CD14-positive monocyte (primary cell): Measurements from ENCODE around the gene RALGAPA2. TPM values are rescaled to one million over a fixed set of nuclear protein-coding genes. Genes with fewer than 3 reads are reported as not detected.

Experiments used
- DNase-seq, 3 donors: peaks; one replicate each; pipeline ENCODE4 v3.0.0-alpha.2; 2011 to 2022
- H2AFZ ChIP-seq: 2 replicates; pipeline ENCODE4 v1.6.0; 2012; ENCODE audit warnings: mild to moderate bottlenecking, low read depth, low read length, inconsistent platforms; ENCODE audit not compliant: insufficient read depth, poor library complexity, severe bottlenecking
- H3K27ac ChIP-seq, 2 donors: 1 replicate in 1 of 2; 2 replicates in 1 of 2; pipeline ENCODE4 v1.5.1; 2012 to 2013; ENCODE audit warnings: low read length in 2 of 2, control low read depth in 1 of 2, inconsistent platforms in 1 of 2, low read depth in 1 of 2, mild to moderate bottlenecking in 1 of 2
- H3K27me3 ChIP-seq, 2 donors: one replicate each; pipeline versions ENCODE4 v1.6.0 to v1.6.1; 2011 to 2013; ENCODE audit warnings: low read length in 2 of 2; ENCODE audit not compliant: control insufficient read depth in 2 of 2, insufficient read depth in 2 of 2
- H3K36me3 ChIP-seq, 2 donors: replicated peaks in 1 of 2; 1 replicate in 1 of 2; 2 replicates in 1 of 2; pipeline versions ENCODE4 v1.5.1 to v1.6.1; 2012 to 2013; ENCODE audit warnings: low read length in 2 of 2, control low read depth in 1 of 2, inconsistent platforms in 1 of 2, mild to moderate bottlenecking in 1 of 2; ENCODE audit not compliant: insufficient read depth in 2 of 2, control insufficient read depth in 1 of 2
- H3K4me1 ChIP-seq, 2 donors: 1 replicate in 1 of 2; 2 replicates in 1 of 2; pipeline versions ENCODE4 v1.5.1 to v1.6.1; 2012 to 2013; ENCODE audit warnings: low read length in 2 of 2, control low read depth in 1 of 2, inconsistent platforms in 1 of 2, mild to moderate bottlenecking in 1 of 2, moderate library complexity in 1 of 2; ENCODE audit not compliant: insufficient read depth in 2 of 2, control insufficient read depth in 1 of 2
- H3K4me2 ChIP-seq: replicated peaks from 2 replicates; pipeline ENCODE3; 2012; ENCODE audit warnings: low read length, moderate library complexity, mild to moderate bottlenecking; ENCODE audit not compliant: poor library complexity, severe bottlenecking; ENCODE audit errors: extremely low read depth
- H3K4me3 ChIP-seq, 3 experiments: fragments of 200-600 bp in 1 of 3; sonication (generic) in 1 of 3; replicated peaks in 1 of 3; 1 replicate in 2 of 3; 2 replicates in 1 of 3; pipeline ENCODE4 v1.5.1; 2011 to 2013; ENCODE audit warnings: low read length in 3 of 3, mild to moderate bottlenecking in 3 of 3, control low read depth in 2 of 3, low read depth in 2 of 3, inconsistent platforms in 1 of 3, moderate library complexity in 1 of 3
- H3K79me2 ChIP-seq: 2 replicates; pipeline ENCODE4 v1.6.0; 2012; ENCODE audit warnings: mild to moderate bottlenecking, control low read depth, inconsistent platforms, low read length, moderate library complexity; ENCODE audit not compliant: insufficient read depth
- H3K9ac ChIP-seq: 2 replicates; pipeline ENCODE4 v1.6.0; 2017; ENCODE audit warnings: low read length, mild to moderate bottlenecking; ENCODE audit not compliant: insufficient read depth, poor library complexity, severe bottlenecking
- H3K9me3 ChIP-seq, 2 donors: replicated peaks in 1 of 2; 1 replicate in 1 of 2; 2 replicates in 1 of 2; pipeline versions ENCODE4 v1.5.1 to v1.6.1; 2012 to 2013; ENCODE audit warnings: low read length in 2 of 2, control low read depth in 1 of 2; ENCODE audit not compliant: control insufficient read depth in 1 of 2, insufficient read depth in 1 of 2
- H4K20me1 ChIP-seq: 2 replicates; pipeline ENCODE4 v1.6.0; 2012; ENCODE audit warnings: mild to moderate bottlenecking, low read length, control low read depth, moderate library complexity; ENCODE audit not compliant: insufficient read depth
- H3K27ac Mint-ChIP-seq, 7 donors: one replicate each; pipeline ENCODE4 v1.8.0; 2020; ENCODE audit warnings: mild to moderate bottlenecking in 7 of 7, mixed read lengths in 7 of 7, moderate library complexity in 6 of 7, inconsistent platforms in 2 of 7
- H3K27me3 Mint-ChIP-seq, 3 donors: one replicate each; pipeline ENCODE4 v1.8.0; 2021 to 2022; ENCODE audit warnings: low read depth in 3 of 3, mild to moderate bottlenecking in 3 of 3, mixed read lengths in 3 of 3, moderate library complexity in 3 of 3, inconsistent platforms in 1 of 3
- H3K36me3 Mint-ChIP-seq, 2 donors: one replicate each; pipeline ENCODE4 v1.8.0; 2020; ENCODE audit warnings: mixed read lengths in 2 of 2, inconsistent platforms in 1 of 2, mild to moderate bottlenecking in 1 of 2
- H3K4me1 Mint-ChIP-seq: one replicate; pipeline ENCODE4 v1.8.0; 2020; ENCODE audit warnings: mild to moderate bottlenecking, mixed read lengths
- H3K4me3 Mint-ChIP-seq, 2 donors: one replicate each; pipeline ENCODE4 v1.8.0; 2020; ENCODE audit warnings: mild to moderate bottlenecking in 2 of 2, mixed read lengths in 2 of 2, moderate library complexity in 1 of 2
- H3K9me3 Mint-ChIP-seq, 7 donors: one replicate each; pipeline ENCODE4 v1.8.0; 2020 to 2022; ENCODE audit warnings: mixed read lengths in 7 of 7, mild to moderate bottlenecking in 6 of 7, moderate library complexity in 6 of 7, inconsistent platforms in 2 of 7
- WGBS: methylation state at CpG from one replicate; pipeline ENCODE4 v1.1.5; 2013; ENCODE audit warnings: missing lambda C conversion rate; ENCODE audit not compliant: insufficient coverage; 5-methylcytosine and 5-hydroxymethylcytosine counted together
- intact Hi-C, 2 donors: fragments of 100-400 bp; cut with micrococcal nuclease; formaldehyde crosslinking; loops; one replicate each; pipeline versions ENCODE4 v1.15.0 to v1.15.1; 2023
- polyA plus RNA-seq, 3 donors: library from polyadenylated mRNA; depleted of rRNA in 1 of 3; unstranded in 2 of 3; stranded (reverse) in 1 of 3; fragments of 300-500 nt in 2 of 3; fragments of >200 nt in 1 of 3; fragmentation: Illumina TruSeq in 2 of 3; gene quantifications; 1 replicate in 2 of 3; 2 replicates in 1 of 3; pipeline ENCODE4 v1.2.3, GENCODE V29; 2012 to 2021
- TF ChIP-seq, protein P1 (sequence below): fragments of 200-600 bp; IDR thresholded peaks from one replicate; pipeline ENCODE4 v1.8.0; 2022; ENCODE audit warnings: antibody characterized with exemption, mild to moderate bottlenecking

RALGAPA2 gene
- polyA plus RNA-seq, 3 donors, result 6.2 to 13.0 (median 8.9) TPM

DNA sequence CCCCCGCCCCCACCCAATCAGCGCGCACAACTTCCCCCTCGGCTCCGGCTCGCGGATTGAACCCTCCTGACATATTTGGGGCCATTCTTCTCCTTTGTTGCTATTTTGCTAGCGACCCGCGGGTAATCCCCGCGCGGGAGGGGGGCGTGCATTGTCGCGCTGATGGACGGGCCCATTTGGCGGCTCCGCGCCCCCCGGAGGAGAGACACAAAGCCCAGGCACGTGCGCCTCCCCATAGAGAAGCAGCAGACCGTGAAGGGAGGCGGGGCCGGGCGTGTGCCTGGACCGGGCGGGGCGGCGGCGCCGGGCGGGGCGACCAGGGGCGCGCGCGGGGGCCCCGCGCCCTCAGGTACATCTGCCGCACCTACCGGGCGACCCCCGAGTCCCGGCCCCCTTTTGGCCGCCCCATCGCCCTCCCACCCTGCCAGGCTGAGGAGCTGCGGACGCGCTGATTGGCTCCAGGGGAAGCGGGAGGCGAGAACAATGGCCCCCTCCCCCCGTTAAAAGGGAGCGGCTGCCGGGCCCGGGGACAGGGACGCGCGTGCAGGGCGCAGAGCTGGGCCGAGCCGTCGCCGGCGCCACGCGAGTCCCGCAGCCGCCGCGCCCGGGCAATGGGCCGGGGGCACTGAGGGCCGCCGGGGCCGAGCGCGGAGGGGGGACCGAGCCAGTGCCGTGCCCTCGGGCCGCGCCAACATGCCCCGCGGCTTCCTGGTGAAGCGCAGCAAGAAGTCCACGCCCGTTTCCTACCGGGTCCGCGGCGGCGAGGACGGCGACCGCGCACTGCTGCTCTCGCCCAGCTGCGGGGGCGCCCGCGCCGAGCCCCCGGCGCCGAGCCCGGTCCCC, 344.6 kb downstream of the RALGAPA2 start, which contains the start of gene INSM1:
INSM1 (plus strand) TSS at position 530 of the 843 bp plus-strand sequence; CDS start at position 694, 164 bp downstream.
- Mint-ChIP-seq H3K9me3 (peaks cover 0 to 29% (median 6%) of the 10 kb centered on the region in 7 donors), H3K4me3 (peak within 1 kb of the TSS; percentile 84 to 95), H3K36me3 (peaks cover 5 to 8% of the 10 kb centered on the region in 2 donors), H3K27ac (no peak within 1 kb of the TSS), H3K27me3 (peaks cover 78 to 91% (median 81%) of the 10 kb centered on the region in 3 donors), H3K4me1 (peaks cover 40% of the 10 kb centered on the region)
- H3K79me2 ChIP-seq, result no peaks in the 10 kb centered on the region
- peaks cover 74 to 87% of the 10 kb centered on the region in 2 donors for H3K27me3 ChIP-seq
- no peaks in the 10 kb centered on the region for H4K20me1 ChIP-seq
- H3K36me3 ChIP-seq, result no peaks in the 10 kb centered on the region
- H3K27ac ChIP-seq, result no peak within 1 kb of the TSS
- H3K9me3 ChIP-seq, result peaks cover 0 to 27% of the 10 kb centered on the region in 2 donors
- TF ChIP-seq, protein P1, sequence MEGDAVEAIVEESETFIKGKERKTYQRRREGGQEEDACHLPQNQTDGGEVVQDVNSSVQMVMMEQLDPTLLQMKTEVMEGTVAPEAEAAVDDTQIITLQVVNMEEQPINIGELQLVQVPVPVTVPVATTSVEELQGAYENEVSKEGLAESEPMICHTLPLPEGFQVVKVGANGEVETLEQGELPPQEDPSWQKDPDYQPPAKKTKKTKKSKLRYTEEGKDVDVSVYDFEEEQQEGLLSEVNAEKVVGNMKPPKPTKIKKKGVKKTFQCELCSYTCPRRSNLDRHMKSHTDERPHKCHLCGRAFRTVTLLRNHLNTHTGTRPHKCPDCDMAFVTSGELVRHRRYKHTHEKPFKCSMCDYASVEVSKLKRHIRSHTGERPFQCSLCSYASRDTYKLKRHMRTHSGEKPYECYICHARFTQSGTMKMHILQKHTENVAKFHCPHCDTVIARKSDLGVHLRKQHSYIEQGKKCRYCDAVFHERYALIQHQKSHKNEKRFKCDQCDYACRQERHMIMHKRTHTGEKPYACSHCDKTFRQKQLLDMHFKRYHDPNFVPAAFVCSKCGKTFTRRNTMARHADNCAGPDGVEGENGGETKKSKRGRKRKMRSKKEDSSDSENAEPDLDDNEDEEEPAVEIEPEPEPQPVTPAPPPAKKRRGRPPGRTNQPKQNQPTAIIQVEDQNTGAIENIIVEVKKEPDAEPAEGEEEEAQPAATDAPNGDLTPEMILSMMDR, result no peak
- peak within 1 kb of the TSS; percentile 80 for H3K4me2 ChIP-seq
- intact Hi-C loops, result no loop called here
- peak within 1 kb of the TSS; percentile 77 for H2AFZ ChIP-seq
- H3K9ac ChIP-seq, result no peak within 1 kb of the TSS
- peak within 1 kb of the TSS; percentile 24 to 72 (median 40) for H3K4me3 ChIP-seq
- 1% methylated on average over 106 of the region's 108 CpGs for WGBS
- DNase-seq, result no peak
- H3K4me1 ChIP-seq, result peaks cover 30 to 58% of the 10 kb centered on the region in 2 donors

DNA sequence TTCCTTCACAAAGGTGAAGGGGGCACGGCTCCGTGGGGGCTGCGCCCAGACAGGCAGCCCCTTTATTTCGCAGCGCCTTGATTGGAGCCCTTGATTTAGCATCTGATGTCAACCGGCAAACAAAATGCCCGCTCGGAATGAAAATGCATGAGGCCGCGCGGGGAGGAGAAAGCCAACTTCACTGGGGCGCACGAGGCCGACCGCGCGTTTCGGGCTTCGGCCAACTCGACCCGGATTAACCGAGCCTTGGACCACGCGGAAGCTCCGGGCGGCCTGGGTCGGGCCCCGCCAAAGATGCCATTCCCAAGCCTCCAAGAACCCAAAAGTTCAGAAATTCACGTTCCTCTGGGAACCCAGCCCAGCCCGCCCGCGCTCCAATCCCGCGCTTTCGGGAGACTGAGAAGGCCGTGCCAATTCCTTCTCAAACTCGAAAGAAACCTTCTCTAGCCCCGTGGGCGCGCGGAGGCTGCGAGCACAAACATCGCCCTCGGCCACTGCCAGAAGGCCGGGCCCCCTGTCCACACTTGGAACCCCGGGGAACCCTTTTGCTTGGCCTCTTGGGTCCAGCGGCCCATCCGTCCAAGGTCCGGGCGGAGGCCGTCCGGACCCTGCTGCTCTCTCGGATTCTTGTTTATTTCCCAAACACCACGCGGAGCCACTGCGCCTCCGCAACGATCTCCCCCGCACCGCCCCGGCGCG, 345.4 kb downstream of the RALGAPA2 start:
- Histone ChIP-seq H3K36me3 (no peaks in the 10 kb centered on the region), H3K9ac (no peak overlapping the region), H3K4me2 (peak overlapping the region; percentile 80), H3K4me3 (peak overlapping the region; percentile 24 to 72 (median 40)), H3K27ac (no peak overlapping the region), H4K20me1 (no peaks in the 10 kb centered on the region), H3K79me2 (no peaks in the 10 kb centered on the region), H3K27me3 (peaks cover 74 to 87% of the 10 kb centered on the region in 2 donors), H3K4me1 (peaks cover 31 to 58% of the 10 kb centered on the region in 2 donors), H2AFZ (peak overlapping the region; percentile 77), H3K9me3 (peaks cover 0 to 28% of the 10 kb centered on the region in 2 donors)
- intact Hi-C loops, result no loop called here
- peaks cover 44% of the 10 kb centered on the region for H3K4me1 Mint-ChIP-seq
- TF ChIP-seq, protein P1, result no peak
- H3K9me3 Mint-ChIP-seq, result peaks cover 0 to 29% (median 6%) of the 10 kb centered on the region in 7 donors
- H3K4me3 Mint-ChIP-seq, result peak overlapping the region; percentile 84 to 95
- H3K36me3 Mint-ChIP-seq, result peaks cover 5 to 8% of the 10 kb centered on the region in 2 donors
- H3K27me3 Mint-ChIP-seq, result peaks cover 78 to 91% (median 81%) of the 10 kb centered on the region in 3 donors
- H3K27ac Mint-ChIP-seq, result no peak overlapping the region
- DNase-seq, result peak in 1 of 3 donors; percentile 13
- WGBS, result 3% methylated on average over 61 of the region's 63 CpGs
